NCI-H146 treated with DMSO at 0.1 percent for 48 hours (cell line): ENCODE results near the gene ZNF526.

Experiments used
- DNase-seq: peaks from one replicate; lab custom pipeline; 2025; ENCODE audit not compliant: unreplicated experiment; lab: John Stamatoyannopoulos, UW

The ZNF526 gene

DNA sequence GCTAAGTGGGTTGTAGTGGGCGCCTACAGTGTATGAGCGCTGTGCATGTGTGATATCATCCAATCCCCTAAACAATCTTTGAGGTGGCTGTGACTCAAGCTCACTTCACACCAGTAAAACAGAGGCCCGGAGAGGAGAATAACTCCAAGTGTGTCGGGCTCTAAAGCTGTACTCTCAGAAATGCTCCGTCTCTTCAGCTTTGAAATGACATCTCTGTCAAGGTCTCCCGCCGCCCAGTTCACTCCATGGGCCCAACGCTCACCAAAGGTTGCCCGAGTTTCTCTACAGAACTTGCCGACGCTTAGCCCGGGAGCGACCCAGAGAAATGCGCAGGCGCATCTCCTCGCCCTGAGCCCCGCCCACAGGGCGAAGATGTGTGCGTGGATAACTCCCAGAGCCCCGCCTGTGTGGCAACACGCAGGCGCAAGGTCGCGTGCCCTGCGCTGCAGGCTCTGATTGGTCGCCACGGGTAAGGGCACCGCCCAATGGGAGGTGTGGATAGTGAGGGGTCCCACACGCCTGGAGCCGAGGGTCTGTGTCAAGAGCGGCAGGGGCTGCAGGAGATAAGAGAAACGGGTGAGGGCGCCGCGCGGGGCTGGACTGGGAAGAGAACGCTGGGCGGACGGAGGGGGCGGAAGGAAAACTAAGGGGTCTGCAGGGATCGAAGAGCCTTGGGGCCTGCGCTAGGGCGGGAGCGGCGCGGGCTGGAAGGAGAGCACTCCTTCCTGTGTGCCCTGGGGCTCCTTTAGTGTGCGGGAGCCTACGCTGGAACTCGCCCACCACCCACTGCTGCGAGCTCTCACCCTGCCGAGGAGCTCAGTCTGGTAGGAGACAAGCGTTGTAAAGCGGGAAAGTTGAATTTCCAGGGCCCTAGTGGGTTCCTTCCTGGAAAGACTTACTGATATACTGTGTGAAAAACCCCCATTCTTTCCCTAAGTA lies at the start of gene ZNF526:
TSS of gene ZNF526 (plus strand) at position 501 of the 939 bp plus-strand sequence. CDS start 4,092 bp downstream, outside the sequence.
- peak; percentile 96 for DNase-seq

GRCh38 chr19:42170715-42171114 lies 49.4 kb upstream of the ZNF526 start:
- no peak for DNase-seq

DNA sequence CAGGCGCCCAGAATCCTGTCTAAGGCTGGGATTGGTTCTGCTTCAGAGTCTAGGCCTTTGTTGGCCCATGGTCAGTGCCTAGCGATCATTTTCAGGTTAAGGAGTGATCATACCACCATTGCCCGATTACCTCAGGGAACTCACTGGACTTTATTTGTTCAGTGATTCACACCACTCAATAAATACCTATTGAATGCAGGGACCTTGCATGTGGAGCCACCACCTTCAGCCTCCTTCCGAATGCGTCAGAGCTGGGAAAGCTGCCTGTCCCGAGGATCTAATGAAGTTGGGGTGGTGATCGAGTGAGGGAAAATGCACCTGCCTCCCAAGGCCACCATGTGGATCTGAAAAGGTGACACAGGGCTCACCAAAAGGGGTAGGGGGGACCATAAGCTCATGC lies 47.9 kb upstream of the ZNF526 start:
- DNase-seq = peak; percentile 48

- DNase-seq = no peak
Measured at GRCh38 chr19:42173695-42174094, 46.4 kb upstream of the ZNF526 start.

DNA sequence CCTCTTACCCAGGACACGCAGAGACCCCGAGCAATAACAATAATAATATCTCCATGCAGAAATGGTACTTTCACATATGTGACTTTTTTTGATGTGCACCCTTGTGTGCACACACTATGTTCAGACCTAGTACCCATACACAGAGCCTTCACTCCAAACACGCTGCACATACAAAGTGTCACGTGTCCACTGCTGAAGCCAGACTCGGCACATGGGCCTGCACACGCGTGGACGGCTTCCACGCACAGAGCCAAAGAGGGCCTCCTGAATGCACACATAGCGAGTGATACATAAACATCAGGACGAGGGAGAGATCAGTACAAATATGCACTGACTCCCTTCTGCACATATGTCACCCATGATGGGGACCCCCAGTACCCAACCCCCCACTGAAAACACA lies 45.9 kb upstream of the ZNF526 start:
- DNase-seq = no peak

DNA sequence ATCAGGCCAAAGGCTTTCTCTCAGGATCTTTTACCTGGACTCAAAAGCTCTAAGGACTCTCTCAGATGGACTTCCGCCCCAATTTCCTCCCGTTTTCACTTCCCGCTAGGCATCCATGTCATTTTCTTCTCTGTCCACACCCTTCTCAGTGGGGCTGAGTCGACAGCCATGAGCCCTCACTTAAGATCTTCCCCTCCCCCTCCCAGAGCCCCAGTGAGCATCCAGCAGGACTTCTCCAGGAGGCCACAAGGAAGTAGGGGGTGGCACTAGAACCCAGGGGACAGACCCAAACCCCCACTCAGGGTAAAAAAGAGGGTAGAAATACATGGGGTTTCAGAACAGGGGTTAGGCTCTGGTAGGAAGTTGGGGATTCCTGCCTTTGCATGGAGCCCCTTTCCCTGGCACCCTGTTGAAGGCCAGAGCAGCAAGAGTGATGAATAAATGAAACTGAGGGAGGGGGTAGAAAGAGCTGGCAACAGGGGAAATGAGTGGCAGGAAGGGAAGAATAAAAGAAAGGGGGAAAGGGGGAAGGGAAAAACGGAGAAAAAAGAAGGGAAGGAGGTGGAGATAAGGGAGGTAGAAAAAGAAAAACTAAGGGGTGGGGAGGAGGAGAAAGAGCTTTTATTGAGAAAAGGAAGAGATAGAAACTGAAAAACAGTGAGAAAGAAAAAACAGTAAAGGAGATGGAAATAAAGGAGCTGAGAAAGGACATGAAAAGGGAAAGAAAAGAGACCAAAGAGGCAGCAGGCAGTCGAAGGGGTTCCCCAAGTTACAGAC lies 45.0 kb upstream of the ZNF526 start:
- DNase-seq = no peak

DNA sequence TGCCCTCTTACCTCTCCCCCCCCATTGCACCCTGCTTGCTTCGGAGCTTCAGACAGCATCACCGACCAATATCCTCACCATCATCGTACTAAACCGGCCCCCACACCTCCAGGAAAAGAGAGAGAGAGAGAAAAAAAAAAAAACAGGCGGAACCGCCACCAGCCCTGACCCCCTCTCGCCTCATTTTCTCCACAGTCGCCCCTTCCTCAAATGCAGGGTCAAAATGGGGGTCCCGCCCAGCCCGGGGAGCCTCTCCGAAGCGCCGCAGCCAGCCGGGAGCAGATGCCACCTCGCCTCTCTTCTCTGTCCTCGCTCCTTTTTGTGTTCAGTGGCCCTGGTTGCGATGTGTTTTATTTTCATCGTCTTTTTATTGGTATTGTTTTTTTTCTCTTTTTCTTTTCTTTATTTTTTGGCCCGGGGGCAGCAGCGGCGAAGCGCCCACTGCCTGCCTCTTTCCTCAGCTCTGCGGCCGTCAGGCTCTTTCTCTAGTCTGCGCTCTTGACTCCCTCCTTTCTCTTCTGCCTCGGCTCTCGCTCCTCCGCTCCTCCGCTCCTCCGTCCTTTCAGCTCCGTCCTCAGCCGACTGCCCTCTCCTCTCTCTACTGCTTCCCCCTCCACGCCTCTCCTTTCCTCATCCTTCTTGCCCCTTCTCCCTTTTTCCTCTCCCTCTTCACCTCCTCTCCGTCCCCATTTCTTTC lies 44.0 kb upstream of the ZNF526 start:
- DNase-seq = peak; percentile 56

DNA sequence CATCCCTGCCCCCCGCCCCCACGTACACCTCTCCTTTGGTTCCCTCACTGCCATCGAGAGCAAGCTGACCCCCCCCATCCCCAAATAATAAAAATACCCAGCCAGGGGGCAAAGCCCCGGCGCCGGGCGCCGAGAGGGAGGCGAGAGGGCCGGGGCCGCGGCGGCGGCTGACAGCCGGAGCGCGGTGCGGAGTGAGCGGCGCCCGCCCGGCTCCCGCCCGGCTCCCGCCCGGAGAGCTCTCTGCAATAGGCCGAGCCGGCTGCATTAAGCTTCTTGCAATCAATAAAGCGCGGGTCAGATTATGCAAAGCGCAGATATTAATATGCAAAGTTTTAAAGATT lies 43.5 kb upstream of the ZNF526 start:
- no peak for DNase-seq

DNA sequence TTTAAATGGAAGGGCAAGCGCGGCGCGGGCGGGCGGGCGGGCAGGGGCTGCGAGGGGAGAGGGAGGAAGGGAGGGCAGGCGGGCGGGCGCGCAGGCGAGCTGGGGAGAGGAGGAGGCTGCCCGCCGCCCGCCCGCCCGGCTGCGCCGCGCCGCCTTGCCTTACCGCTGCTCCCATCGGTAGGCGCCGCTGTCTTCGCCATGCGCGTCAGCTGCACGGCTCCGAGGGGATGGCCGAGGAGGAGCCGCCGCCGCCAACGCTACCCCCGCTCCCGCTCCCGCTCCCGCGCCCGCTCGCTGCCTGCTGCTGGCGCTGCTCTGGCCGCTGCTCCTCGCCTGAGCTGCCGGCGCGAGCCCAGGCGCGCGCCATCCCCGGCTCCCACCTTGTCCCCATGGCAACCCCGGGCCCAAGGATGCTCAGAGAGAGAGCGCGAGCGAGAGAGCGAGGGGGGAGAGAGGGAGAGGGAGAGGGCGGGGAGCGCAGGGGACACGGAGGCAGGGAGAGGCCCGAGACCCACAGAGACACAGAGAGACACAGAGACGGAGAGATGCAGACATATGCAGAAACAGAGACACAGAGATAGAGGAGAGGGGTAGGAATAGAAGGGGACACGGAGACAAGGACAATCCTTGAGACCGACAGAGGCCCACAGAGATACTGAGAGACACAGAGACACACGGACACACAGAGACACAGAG lies 43.0 kb upstream of the ZNF526 start:
- peak; percentile 94 for DNase-seq

GRCh38 chr19:42177686-42178019 lies 42.5 kb upstream of the ZNF526 start:
- no peak for DNase-seq

DNA sequence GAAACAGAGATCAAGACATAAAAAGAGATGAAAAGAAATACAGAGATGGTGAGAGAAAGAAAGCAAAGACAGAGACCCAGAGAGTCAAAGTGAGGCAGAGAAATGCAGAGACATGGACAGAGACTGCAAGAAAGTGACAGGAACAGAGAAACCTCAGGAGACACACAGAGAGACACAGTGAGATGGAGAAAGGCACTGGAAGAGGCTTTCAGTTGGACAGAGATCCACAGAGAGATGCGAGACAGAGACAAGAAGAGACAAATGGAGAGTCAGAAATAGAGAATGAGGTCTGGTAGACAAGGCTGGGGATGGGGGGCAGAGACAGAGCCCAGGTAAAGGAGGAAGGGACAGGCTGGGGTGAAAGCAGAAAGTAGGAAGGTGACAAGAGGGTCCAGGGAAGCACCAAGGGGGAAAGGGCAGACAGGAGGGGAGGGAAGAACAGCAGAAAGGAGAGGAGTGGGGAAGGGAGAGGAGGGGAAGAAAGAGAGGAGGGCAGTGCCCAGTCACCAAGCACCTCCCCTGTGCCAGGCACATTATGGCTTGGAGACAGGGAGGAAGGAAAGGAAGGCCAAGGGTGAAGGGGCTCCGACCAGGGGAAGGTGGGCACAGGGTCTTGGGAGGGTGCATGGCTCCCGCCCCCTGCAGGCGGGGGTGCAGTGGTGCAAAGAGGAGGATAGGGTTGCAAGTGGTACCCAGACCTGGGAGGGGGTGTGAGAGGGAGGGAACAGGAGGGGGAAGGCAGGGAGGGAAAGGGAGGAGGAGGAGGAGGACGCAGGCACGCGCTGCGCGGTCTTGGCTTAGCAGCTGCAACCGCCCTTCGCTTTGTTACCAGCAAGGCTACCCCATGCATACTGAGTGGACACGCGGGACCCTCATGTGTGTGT lies 41.1 kb upstream of the ZNF526 start:
- peak; percentile 23 for DNase-seq

DNA sequence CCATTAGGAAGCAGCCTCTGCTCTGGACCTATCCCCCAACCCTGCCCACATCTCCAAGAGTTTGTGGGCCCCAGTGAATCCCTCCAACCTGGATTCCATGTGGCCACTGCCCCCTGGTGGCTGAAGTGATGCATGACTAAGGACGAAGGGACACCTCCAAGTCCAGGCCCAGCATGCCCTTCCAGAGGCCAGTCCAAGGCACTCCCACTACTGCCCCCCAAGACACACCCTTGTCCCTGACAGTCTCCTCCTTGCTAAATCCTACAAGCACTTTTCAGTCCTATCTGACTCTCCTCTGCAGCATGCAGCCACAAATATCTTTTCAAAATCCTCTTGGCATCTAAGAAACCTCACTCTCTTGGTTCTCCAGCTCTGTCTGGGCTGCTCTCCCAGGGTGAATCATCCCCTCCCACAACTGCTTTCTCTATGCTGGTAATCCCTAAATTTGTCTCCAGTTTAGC lies 35.7 kb upstream of the ZNF526 start:
- DNase-seq = peak; percentile 75

- DNase-seq = no peak
Measured at GRCh38 chr19:42185277-42185676, 34.8 kb upstream of the ZNF526 start.

GRCh38 chr19:42188665-42189064 lies 31.4 kb upstream of the ZNF526 start:
- no peak for DNase-seq

DNA sequence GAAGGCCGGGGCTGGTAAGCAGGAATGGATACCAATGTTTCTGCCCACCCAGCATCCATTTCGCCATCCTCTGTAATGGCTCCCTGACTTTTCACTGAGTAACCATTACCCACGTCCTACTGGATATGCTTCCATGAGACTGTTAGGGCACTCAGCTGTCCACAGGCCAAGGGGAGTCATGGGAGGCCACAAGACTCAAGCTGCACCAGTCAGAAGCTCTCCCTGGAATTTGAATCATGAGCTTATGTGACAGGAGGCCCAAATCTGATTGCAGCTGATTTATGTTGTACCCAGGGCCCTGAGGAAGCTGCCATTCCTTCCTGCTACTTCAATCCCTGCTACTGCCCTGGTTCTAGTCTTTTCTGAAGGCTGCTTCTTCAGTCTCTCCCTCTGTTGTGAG lies 31.0 kb upstream of the ZNF526 start:
- DNase-seq = no peak

- DNase-seq = no peak
Measured at GRCh38 chr19:42191330-42191729, 28.8 kb upstream of the ZNF526 start.

DNA sequence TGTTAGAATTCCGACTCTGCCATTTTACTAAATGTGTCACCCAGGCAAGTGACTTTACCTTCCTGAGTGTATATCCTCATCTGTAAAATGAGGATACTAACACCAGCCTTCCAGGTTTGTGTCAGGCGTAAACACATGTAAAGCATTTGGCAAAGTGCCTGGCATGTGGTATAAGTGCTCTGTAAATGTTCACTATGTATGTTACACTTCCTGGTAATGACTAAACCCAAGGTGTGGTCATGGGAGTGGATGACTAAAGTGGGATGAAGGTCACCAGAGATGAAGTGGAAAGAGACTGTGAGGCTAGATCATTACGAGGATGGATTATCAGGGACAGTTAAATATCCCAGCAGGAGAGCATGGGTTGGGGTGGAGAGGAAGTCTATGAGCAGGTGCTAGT lies 28.3 kb upstream of the ZNF526 start:
- peak; percentile 88 for DNase-seq

DNA sequence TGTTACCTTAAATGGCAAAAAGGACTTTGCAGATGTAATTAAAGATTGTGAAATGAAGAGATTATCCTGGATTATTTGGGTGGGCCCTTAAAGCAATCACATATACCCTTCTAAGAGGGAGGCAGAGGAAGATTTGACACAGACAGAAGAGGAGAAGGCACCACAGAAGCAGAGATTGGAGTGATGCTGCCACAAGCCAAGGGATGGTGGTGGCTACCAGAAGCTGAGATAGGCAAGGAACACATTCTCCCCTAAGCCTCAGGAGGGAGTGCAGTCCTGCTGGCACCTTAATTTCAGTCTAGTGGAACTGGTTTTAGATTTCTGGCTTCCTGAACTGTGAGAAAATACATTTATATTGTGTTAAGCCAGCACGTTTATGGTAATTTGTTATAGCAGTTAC lies 26.8 kb upstream of the ZNF526 start:
- no peak for DNase-seq

DNA sequence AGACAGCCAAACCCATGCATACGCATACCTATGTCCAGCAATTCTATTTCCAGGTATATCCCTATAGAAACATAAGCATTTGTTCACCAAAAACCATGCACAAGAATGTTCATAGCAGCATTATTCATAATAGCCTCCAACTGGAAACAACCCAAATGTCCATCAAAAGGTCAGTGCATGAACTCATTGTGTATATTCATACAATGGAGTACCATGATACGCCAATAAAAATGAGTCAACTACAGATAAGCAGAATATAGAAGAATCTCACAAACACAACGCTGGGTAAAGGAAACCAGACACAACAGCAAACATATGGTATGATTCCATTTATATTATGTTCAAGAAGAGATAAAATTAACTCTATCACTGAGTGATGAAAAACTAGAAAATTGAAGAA lies 26.4 kb upstream of the ZNF526 start:
- DNase-seq = no peak
